ENCODE measurements around the gene TRAF3. TPM values are rescaled to one million over a fixed set of nuclear protein-coding genes. Genes with fewer than 3 reads are reported as not detected.

TRAF3 gene
- total RNA-seq, 1 experiment from 2014 or later, result 11.2 TPM

DNA sequence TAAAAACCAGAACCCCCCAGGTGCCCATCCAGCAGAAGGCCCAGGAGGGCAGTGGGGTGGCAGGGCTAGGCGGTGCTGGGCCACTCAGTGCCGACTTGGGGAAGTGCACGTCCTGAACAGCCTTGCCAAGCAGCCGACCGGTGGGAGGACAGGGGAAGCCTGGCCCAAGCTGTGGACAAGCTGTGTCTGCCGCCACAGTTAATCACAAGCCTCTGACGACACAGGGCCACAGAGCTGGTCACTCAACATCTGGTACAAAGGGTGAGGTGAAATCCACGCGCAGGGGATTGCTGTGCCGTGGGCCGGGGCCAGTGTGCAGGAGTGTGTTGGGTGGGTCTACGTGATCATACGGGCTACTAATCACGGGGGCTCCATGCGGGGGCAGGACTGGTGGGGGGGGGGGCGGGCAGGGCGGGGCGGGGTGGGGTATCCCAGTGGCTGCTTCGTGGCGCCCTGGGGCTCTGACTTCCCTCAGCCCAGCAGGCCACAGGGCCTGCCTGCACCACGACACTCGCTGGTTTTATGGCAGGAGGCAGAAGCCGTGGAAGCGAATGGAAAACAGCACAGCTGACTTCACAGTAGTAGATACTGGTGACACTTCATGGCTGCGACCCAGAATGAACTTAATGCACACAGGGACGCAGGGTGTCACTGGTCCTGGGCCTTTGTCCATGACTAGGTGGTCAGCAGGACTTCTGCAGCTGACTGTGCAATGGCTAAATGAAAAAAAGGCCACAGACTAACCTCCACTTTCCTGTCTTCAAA is 155.4 kb downstream of the TRAF3 start (continued):
- TF ChIP-seq, protein P1, sequence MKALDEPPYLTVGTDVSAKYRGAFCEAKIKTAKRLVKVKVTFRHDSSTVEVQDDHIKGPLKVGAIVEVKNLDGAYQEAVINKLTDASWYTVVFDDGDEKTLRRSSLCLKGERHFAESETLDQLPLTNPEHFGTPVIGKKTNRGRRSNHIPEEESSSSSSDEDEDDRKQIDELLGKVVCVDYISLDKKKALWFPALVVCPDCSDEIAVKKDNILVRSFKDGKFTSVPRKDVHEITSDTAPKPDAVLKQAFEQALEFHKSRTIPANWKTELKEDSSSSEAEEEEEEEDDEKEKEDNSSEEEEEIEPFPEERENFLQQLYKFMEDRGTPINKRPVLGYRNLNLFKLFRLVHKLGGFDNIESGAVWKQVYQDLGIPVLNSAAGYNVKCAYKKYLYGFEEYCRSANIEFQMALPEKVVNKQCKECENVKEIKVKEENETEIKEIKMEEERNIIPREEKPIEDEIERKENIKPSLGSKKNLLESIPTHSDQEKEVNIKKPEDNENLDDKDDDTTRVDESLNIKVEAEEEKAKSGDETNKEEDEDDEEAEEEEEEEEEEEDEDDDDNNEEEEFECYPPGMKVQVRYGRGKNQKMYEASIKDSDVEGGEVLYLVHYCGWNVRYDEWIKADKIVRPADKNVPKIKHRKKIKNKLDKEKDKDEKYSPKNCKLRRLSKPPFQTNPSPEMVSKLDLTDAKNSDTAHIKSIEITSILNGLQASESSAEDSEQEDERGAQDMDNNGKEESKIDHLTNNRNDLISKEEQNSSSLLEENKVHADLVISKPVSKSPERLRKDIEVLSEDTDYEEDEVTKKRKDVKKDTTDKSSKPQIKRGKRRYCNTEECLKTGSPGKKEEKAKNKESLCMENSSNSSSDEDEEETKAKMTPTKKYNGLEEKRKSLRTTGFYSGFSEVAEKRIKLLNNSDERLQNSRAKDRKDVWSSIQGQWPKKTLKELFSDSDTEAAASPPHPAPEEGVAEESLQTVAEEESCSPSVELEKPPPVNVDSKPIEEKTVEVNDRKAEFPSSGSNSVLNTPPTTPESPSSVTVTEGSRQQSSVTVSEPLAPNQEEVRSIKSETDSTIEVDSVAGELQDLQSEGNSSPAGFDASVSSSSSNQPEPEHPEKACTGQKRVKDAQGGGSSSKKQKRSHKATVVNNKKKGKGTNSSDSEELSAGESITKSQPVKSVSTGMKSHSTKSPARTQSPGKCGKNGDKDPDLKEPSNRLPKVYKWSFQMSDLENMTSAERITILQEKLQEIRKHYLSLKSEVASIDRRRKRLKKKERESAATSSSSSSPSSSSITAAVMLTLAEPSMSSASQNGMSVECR (CRISPR knock-in tag; IDR thresholded peaks at IDR 0.05; ENCODE audit: borderline replicate concordance), result no peak
- no peak for TF ChIP-seq KAT7 (CRISPR knock-in tag; IDR thresholded peaks at IDR 0.05; ENCODE audit: borderline replicate concordance)
- TF ChIP-seq, protein P2, sequence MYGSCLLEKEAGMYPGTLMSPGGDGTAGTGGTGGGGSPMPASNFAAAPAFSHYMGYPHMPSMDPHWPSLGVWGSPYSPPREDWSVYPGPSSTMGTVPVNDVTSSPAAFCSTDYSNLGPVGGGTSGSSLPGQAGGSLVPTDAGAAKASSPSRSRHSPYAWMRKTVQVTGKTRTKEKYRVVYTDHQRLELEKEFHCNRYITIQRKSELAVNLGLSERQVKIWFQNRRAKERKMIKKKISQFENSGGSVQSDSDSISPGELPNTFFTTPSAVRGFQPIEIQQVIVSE (CRISPR knock-in tag; IDR thresholded peaks at IDR 0.05; ENCODE audit: borderline replicate concordance), result no peak

DNA sequence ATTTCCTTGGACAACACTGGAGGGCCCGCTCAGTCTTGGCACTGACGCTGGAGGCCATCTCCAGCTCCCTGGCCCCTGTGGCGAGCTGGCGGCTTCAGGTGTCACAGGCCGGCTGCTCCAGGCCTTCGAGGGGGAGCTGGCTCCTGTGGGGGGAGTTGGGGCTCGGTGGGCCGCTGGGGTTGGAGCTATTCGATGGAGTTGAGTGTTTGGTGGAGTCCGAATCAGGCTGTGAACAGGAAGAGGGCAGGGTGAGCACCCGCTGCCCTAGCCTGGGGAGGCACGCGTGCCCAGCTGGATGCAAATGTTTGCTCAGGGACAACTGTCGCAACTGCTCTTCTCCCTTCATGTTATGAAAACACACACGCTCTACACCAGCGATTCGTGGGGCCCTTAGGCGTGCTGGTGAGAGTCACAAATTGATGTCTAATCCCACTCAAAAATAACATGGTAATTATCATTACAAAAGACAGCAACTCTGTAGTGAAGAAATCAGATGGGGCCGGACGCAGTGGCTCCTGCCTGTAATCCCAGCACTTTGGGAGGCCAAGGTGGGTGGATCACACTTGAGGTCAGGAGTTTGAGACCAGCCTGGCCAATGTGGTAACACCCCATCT is 156.5 kb downstream of the TRAF3 start:
- DNase-seq (ENCODE audit: low spot score), result no peak
- Mint-ChIP-seq H3K36me3 (peaks cover 15% of the 10 kb centered on the region), H3K4me3 (no peak overlapping the region), H3K27me3 (ENCODE audit: low read depth) (peaks cover 20% of the 10 kb centered on the region), H3K9me3 (no peaks in the 10 kb centered on the region), H3K27ac (no peak overlapping the region), H3K4me1 (no peaks in the 10 kb centered on the region; the same call in 1 of the 2 replicates)
- ChIA-PET CTCF (no interaction called here), POLR2A (no interaction called here)
- TF ChIP-seq, protein P3, sequence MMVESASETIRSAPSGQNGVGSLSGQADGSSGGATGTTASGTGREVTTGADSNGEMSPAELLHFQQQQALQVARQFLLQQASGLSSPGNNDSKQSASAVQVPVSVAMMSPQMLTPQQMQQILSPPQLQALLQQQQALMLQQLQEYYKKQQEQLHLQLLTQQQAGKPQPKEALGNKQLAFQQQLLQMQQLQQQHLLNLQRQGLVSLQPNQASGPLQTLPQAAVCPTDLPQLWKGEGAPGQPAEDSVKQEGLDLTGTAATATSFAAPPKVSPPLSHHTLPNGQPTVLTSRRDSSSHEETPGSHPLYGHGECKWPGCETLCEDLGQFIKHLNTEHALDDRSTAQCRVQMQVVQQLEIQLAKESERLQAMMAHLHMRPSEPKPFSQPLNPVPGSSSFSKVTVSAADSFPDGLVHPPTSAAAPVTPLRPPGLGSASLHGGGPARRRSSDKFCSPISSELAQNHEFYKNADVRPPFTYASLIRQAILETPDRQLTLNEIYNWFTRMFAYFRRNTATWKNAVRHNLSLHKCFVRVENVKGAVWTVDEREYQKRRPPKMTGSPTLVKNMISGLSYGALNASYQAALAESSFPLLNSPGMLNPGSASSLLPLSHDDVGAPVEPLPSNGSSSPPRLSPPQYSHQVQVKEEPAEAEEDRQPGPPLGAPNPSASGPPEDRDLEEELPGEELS (CRISPR knock-in tag; IDR thresholded peaks at IDR 0.05), result no peak
- TF ChIP-seq IRF2 (CRISPR knock-in tag; IDR thresholded peaks at IDR 0.05; ENCODE audit: borderline replicate concordance, low read depth) (no peak), ZNF232 (CRISPR knock-in tag; IDR thresholded peaks at IDR 0.05) (no peak), SMAD3 (CRISPR knock-in tag; IDR thresholded peaks at IDR 0.05; ENCODE audit: borderline replicate concordance) (no peak), NFE2L1 (CRISPR knock-in tag; IDR thresholded peaks at IDR 0.05) (no peak), ZNF423 (CRISPR knock-in tag; IDR thresholded peaks at IDR 0.05) (no peak), MYBL2 (CRISPR knock-in tag; IDR thresholded peaks at IDR 0.05) (no peak), NR1H2 (CRISPR knock-in tag; IDR thresholded peaks at IDR 0.05) (no peak), NFYB (CRISPR knock-in tag; conservative IDR thresholded peaks at IDR 0.05; ENCODE audit: low read depth) (no peak)
- TF ChIP-seq, protein P4, sequence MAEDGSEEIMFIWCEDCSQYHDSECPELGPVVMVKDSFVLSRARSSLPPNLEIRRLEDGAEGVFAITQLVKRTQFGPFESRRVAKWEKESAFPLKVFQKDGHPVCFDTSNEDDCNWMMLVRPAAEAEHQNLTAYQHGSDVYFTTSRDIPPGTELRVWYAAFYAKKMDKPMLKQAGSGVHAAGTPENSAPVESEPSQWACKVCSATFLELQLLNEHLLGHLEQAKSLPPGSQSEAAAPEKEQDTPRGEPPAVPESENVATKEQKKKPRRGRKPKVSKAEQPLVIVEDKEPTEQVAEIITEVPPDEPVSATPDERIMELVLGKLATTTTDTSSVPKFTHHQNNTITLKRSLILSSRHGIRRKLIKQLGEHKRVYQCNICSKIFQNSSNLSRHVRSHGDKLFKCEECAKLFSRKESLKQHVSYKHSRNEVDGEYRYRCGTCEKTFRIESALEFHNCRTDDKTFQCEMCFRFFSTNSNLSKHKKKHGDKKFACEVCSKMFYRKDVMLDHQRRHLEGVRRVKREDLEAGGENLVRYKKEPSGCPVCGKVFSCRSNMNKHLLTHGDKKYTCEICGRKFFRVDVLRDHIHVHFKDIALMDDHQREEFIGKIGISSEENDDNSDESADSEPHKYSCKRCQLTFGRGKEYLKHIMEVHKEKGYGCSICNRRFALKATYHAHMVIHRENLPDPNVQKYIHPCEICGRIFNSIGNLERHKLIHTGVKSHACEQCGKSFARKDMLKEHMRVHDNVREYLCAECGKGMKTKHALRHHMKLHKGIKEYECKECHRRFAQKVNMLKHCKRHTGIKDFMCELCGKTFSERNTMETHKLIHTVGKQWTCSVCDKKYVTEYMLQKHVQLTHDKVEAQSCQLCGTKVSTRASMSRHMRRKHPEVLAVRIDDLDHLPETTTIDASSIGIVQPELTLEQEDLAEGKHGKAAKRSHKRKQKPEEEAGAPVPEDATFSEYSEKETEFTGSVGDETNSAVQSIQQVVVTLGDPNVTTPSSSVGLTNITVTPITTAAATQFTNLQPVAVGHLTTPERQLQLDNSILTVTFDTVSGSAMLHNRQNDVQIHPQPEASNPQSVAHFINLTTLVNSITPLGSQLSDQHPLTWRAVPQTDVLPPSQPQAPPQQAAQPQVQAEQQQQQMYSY (CRISPR knock-in tag; IDR thresholded peaks at IDR 0.05), result no peak
- TF ChIP-seq, protein P5, sequence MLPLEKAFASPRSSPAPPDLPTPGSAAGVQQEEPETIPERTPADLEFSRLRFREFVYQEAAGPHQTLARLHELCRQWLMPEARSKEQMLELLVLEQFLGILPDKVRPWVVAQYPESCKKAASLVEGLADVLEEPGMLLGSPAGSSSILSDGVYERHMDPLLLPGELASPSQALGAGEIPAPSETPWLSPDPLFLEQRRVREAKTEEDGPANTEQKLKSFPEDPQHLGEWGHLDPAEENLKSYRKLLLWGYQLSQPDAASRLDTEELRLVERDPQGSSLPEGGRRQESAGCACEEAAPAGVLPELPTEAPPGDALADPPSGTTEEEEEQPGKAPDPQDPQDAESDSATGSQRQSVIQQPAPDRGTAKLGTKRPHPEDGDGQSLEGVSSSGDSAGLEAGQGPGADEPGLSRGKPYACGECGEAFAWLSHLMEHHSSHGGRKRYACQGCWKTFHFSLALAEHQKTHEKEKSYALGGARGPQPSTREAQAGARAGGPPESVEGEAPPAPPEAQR (CRISPR knock-in tag; IDR thresholded peaks at IDR 0.05), result no peak
- TF ChIP-seq, protein P6, sequence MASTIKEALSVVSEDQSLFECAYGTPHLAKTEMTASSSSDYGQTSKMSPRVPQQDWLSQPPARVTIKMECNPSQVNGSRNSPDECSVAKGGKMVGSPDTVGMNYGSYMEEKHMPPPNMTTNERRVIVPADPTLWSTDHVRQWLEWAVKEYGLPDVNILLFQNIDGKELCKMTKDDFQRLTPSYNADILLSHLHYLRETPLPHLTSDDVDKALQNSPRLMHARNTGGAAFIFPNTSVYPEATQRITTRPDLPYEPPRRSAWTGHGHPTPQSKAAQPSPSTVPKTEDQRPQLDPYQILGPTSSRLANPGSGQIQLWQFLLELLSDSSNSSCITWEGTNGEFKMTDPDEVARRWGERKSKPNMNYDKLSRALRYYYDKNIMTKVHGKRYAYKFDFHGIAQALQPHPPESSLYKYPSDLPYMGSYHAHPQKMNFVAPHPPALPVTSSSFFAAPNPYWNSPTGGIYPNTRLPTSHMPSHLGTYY (CRISPR knock-in tag; IDR thresholded peaks at IDR 0.05), result no peak
- TF ChIP-seq, protein P7, sequence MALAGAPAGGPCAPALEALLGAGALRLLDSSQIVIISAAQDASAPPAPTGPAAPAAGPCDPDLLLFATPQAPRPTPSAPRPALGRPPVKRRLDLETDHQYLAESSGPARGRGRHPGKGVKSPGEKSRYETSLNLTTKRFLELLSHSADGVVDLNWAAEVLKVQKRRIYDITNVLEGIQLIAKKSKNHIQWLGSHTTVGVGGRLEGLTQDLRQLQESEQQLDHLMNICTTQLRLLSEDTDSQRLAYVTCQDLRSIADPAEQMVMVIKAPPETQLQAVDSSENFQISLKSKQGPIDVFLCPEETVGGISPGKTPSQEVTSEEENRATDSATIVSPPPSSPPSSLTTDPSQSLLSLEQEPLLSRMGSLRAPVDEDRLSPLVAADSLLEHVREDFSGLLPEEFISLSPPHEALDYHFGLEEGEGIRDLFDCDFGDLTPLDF (CRISPR knock-in tag; IDR thresholded peaks at IDR 0.05), result no peak
- TF ChIP-seq, protein P8, sequence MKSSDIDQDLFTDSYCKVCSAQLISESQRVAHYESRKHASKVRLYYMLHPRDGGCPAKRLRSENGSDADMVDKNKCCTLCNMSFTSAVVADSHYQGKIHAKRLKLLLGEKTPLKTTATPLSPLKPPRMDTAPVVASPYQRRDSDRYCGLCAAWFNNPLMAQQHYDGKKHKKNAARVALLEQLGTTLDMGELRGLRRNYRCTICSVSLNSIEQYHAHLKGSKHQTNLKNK (CRISPR knock-in tag; IDR thresholded peaks at IDR 0.05), result no peak
- no peak for ATAC-seq

All from WTC11 (cell line).